ENCODE data around the gene TDRD7. TPM values are rescaled to one million over a fixed set of nuclear protein-coding genes. Genes with fewer than 3 reads are reported as not detected.

Gene TDRD7
- total RNA-seq, 1 experiment from 2014 or later: 22.0 TPM

- Mint-ChIP-seq H3K4me1 (ENCODE audit: low read depth, unreplicated experiment) (no peaks in the 10 kb centered on the region), H3K36me3 (ENCODE audit: insufficient read depth, unreplicated experiment) (no peaks in the 10 kb centered on the region), H3K4me3 (ENCODE audit: unreplicated experiment) (no peak overlapping the region), H3K27me3 (ENCODE audit: insufficient read depth, unreplicated experiment) (peaks cover 15% of the 10 kb centered on the region), H3K27ac (ENCODE audit: unreplicated experiment) (no peak overlapping the region), H3K9me3 (ENCODE audit: unreplicated experiment) (no peaks in the 10 kb centered on the region)
- no peaks in the 10 kb centered on the region for H3K9me3 ChIP-seq
- no peak for DNase-seq
- H3K4me1 ChIP-seq: no peaks in the 10 kb centered on the region; the same call in 1 of the 2 replicates
- no peak overlapping the region for H3K4me3 ChIP-seq (ENCODE audit: low read depth, low read length)
- no peak for TF ChIP-seq CTCF (IDR thresholded peaks at IDR 0.05; ENCODE audit: insufficient read depth in 1 of 2, low read depth in 1 of 2, low read length in 1 of 2, severe bottlenecking in 1 of 2, unreplicated experiment in 1 of 2)
- peaks cover 5% of the 10 kb centered on the region; the same call in 1 of the 2 replicates for H3K27me3 ChIP-seq (replicated peaks; ENCODE audit: control insufficient read depth, insufficient read depth, low read length)
- intact Hi-C loops (cut with micrococcal nuclease; ENCODE audit: unreplicated experiment): loop anchor here (10.0 kb wide), 1 partner anchor 88 kb away; no protein-coding TSS in a partner anchor
- BruUV-seq (replicated peaks): no TSS peak
- ChIA-PET POLR2A (no interaction called here), CTCF (no interaction called here)
- no peaks in the 10 kb centered on the region for H3K36me3 ChIP-seq (ENCODE audit: control insufficient read depth, insufficient read depth, low read length)
Measured at GRCh38 chr9:97506787-97507186, 94.9 kb downstream of the TDRD7 start.

DNA sequence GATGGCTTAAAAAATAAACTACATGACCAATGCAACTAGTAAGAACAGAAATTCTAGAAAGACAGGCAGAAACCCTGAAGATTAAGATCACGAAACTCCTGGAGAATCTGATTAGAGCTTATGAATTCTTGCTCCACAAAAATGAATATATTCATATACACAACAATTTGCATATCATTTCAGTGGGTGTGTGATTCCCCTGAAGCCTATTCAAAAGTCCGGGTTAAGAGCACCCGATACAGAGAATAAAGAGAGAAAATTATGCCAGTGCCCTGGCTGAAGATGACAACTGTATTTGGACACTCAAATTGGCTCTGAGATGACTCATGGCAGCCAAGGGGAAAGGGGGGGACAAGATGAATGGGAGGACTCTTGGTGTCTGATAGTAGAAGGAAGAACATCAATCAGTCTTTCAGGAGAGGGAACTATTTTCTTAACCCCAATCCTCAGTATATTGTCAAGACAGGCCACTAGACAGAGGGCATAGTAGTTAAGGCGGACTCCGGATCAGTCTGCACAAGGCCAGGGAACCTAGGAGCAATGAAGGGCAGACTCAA, 95.6 kb downstream of the TDRD7 start:
- H3K9me3 Mint-ChIP-seq (ENCODE audit: unreplicated experiment): no peaks in the 10 kb centered on the region
- H3K36me3 ChIP-seq (ENCODE audit: control insufficient read depth, insufficient read depth, low read length): no peaks in the 10 kb centered on the region
- DNase-seq: no peak
- ChIA-PET POLR2A (no interaction called here), CTCF (no interaction called here)
- H3K27me3 ChIP-seq (replicated peaks; ENCODE audit: control insufficient read depth, insufficient read depth, low read length): 0 out of 2 replicates have a peak, but pooled peaks cover 3% of the 10 kb centered on the region
- no TSS peak for BruUV-seq (replicated peaks)
- peaks cover 15% of the 10 kb centered on the region for H3K27me3 Mint-ChIP-seq (ENCODE audit: insufficient read depth, unreplicated experiment)
- no peaks in the 10 kb centered on the region for H3K4me1 Mint-ChIP-seq (ENCODE audit: low read depth, unreplicated experiment)
- H3K4me3 Mint-ChIP-seq (ENCODE audit: unreplicated experiment): no peak overlapping the region
- TF ChIP-seq CTCF (IDR thresholded peaks at IDR 0.05; ENCODE audit: insufficient read depth in 1 of 2, low read depth in 1 of 2, low read length in 1 of 2, severe bottlenecking in 1 of 2, unreplicated experiment in 1 of 2): no peak
- intact Hi-C loops (cut with micrococcal nuclease; ENCODE audit: unreplicated experiment): loop anchor here (10.0 kb wide), 1 partner anchor 87 kb away; no protein-coding TSS in a partner anchor
- no peaks in the 10 kb centered on the region for H3K9me3 ChIP-seq
- H3K4me3 ChIP-seq (ENCODE audit: low read depth, low read length): no peak overlapping the region
- H3K27ac Mint-ChIP-seq (ENCODE audit: unreplicated experiment): no peak overlapping the region
- H3K36me3 Mint-ChIP-seq (ENCODE audit: insufficient read depth, unreplicated experiment): no peaks in the 10 kb centered on the region
- no peaks in the 10 kb centered on the region; the same call in 1 of the 2 replicates for H3K4me1 ChIP-seq

- no peak overlapping the region for H3K4me3 ChIP-seq (ENCODE audit: low read depth, low read length)
- POLR2A ChIA-PET: no interaction called here
- H3K36me3 ChIP-seq (ENCODE audit: control insufficient read depth, insufficient read depth, low read length): no peaks in the 10 kb centered on the region
- BruUV-seq (replicated peaks): no TSS peak
- no peaks in the 10 kb centered on the region for H3K9me3 ChIP-seq
- H3K4me3 Mint-ChIP-seq (ENCODE audit: unreplicated experiment): no peak overlapping the region
- intact Hi-C loops (cut with micrococcal nuclease; ENCODE audit: unreplicated experiment): loop anchor here (10.0 kb wide), 1 partner anchor 86 kb away; no protein-coding TSS in a partner anchor
- CTCF ChIA-PET: interaction anchor here (0.7 kb wide), 1 partner anchor 90 kb away, joined by 3 read pairs; no protein-coding TSS in a partner anchor
- 0 out of 2 replicates have a peak, but pooled peaks cover 3% of the 10 kb centered on the region for H3K27me3 ChIP-seq (replicated peaks; ENCODE audit: control insufficient read depth, insufficient read depth, low read length)
- no peak for TF ChIP-seq CTCF (IDR thresholded peaks at IDR 0.05; ENCODE audit: insufficient read depth in 1 of 2, low read depth in 1 of 2, low read length in 1 of 2, severe bottlenecking in 1 of 2, unreplicated experiment in 1 of 2)
- H3K36me3 Mint-ChIP-seq (ENCODE audit: insufficient read depth, unreplicated experiment): no peaks in the 10 kb centered on the region
- H3K27ac Mint-ChIP-seq (ENCODE audit: unreplicated experiment): no peak overlapping the region
- H3K9me3 Mint-ChIP-seq (ENCODE audit: unreplicated experiment): no peaks in the 10 kb centered on the region
- no peak for DNase-seq
- no peaks in the 10 kb centered on the region for H3K4me1 Mint-ChIP-seq (ENCODE audit: low read depth, unreplicated experiment)
- H3K4me1 ChIP-seq: no peaks in the 10 kb centered on the region
- peaks cover 4% of the 10 kb centered on the region for H3K27me3 Mint-ChIP-seq (ENCODE audit: insufficient read depth, unreplicated experiment)
Measured at GRCh38 chr9:97508852-97509251, 97.0 kb downstream of the TDRD7 start.
